AG04449 (cell line): ENCODE data around the gene HEATR5A.
"Not testable (repeated sequence)": the region's sequence is repeated elsewhere in the genome, so short reads cannot be mapped to it uniquely, and the experiment has no call there.

Experiments
- CTCF ChIA-PET: fragments of 350-600 bp; formaldehyde crosslinking; extraction: SDS; loops from one replicate; lab custom pipeline; 2021; ENCODE audit warnings: antibody characterized with exemption; lab: Yijun Ruan, JAX
- POLR2A ChIA-PET: fragments of 400-600, 350-600 bp; formaldehyde crosslinking; extraction: SDS; loops from one replicate; lab custom pipeline; 2020; ENCODE audit warnings: antibody characterized with exemption, inconsistent platforms; lab: Yijun Ruan, JAX
- DNase-seq: peaks from one replicate; pipeline ENCODE4 v3.0.0-alpha.2; 2010; ENCODE audit warnings: low read depth, low spot score
- H3K4me3 ChIP-seq: 2 replicates; pipeline ENCODE4 v1.5.1; 2011; ENCODE audit warnings: low read depth, mild to moderate bottlenecking, control low read depth, low read length
- TF ChIP-seq, protein P1 (sequence below): IDR thresholded peaks from one replicate; pipeline ENCODE4 v1.5.1; 2011; ENCODE audit warnings: mild to moderate bottlenecking, moderate library complexity, low read length, control low read depth, inconsistent platforms; ENCODE audit not compliant: insufficient read depth; ENCODE audit errors: missing control alignments

Gene HEATR5A

GRCh38 chr14:31251028-31251958, 169.1 kb downstream of the HEATR5A start:
- TF ChIP-seq, protein P1, sequence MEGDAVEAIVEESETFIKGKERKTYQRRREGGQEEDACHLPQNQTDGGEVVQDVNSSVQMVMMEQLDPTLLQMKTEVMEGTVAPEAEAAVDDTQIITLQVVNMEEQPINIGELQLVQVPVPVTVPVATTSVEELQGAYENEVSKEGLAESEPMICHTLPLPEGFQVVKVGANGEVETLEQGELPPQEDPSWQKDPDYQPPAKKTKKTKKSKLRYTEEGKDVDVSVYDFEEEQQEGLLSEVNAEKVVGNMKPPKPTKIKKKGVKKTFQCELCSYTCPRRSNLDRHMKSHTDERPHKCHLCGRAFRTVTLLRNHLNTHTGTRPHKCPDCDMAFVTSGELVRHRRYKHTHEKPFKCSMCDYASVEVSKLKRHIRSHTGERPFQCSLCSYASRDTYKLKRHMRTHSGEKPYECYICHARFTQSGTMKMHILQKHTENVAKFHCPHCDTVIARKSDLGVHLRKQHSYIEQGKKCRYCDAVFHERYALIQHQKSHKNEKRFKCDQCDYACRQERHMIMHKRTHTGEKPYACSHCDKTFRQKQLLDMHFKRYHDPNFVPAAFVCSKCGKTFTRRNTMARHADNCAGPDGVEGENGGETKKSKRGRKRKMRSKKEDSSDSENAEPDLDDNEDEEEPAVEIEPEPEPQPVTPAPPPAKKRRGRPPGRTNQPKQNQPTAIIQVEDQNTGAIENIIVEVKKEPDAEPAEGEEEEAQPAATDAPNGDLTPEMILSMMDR = no peak
- ChIA-PET CTCF (interaction anchor here (1.0 kb wide), 1 partner anchor 13 kb away, joined by 3 read pairs; no protein-coding TSS in a partner anchor), POLR2A (no interaction called here)
- DNase-seq = no peak
- H3K4me3 ChIP-seq = no peak overlapping the region

DNA sequence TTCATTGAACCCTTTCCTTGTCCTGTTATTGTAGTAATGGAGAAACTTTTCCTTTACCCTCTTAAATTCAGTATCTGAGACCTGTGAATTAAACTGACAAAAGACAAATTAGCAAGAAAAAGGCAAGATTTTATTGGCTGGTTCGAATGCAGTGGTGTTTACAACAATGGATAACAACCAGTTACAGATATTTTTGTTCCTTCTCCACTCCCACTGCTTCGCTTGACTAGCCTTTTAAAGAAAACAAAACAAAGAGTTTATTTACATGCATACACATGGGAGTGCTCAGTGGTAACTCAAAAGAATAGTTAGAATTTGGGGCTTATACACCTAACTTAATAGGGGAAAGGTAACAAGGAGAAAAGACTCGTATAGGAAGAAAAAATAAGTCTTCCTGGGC, 175.7 kb downstream of the HEATR5A start:
- POLR2A ChIA-PET = no interaction called here
- TF ChIP-seq, protein P1 = no peak

DNA sequence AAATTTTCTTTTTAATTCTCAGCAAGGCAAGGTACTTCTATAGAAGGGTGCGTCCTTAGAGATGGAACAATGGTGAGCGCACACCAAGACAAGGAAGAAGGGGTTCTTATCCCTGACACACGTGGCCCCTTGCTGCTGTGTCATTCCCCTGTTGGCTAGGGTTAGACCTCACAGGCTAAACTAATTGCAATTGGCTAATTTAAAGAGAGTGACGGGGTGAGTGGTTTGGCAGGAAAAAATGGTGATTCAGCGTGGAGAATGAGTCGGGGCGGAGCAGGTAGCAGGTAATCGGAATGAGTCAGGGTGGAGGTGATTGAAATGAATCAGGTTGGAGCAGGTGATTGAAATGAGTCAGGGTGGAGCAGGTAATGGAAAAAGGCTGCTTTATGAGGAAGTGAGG, 176.5 kb downstream of the HEATR5A start:
- POLR2A ChIA-PET = no interaction called here
- DNase-seq = no peak
- no peak overlapping the region for H3K4me3 ChIP-seq
- CTCF ChIA-PET = interaction anchor here (1.1 kb wide), 1 partner anchor 35 kb away, joined by 3 read pairs; no protein-coding TSS in a partner anchor
- TF ChIP-seq, protein P1 = no peak

More for the DNA sequence above, 175.7 kb downstream of the HEATR5A start:
- CTCF ChIA-PET = no interaction called here
- no peak for DNase-seq
- no peak overlapping the region for H3K4me3 ChIP-seq

DNA sequence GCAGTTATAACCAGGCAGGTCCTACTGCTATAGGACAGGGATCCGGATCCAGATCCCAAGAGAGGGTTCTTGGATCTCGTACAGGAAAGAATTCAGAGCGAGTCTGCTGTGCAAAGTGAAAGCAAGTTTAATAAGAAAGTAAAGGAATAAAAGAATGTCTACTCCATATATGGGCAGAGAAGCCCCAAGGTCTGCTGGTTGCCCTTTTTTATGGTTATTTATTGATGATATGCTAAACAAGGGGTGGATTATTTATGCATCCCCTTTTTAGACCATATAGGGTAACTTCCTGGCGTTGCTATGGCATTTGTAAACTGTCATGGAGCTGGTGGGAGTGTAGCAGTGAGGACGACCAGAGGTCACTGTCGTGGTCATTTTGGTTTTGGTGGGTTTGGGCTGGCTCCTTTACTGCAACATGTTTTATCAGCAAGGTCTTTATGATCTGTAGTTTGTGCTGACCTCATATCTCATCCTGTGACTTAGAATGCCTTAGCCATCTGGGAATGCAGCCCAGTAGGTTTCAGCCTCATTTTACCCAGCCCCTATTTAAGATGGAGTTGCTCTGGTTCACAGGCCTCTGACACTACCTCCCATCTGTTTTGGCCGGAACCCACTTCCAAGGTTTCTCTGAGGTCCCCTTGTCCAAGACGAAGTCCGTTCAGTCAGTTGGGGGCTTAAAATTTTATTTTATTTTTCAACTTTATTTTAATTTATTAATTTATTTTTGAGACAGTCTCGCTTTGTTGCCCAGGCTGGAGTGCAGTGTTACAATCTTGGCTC, 178.0 kb downstream of the HEATR5A start:
- CTCF ChIA-PET = interaction anchor here (1.1 to 1.8 kb wide), 2 partner anchors 33 to 34 kb away, joined by 3 to 8 read pairs; partner anchors contain the start of gene HECTD1
- H3K4me3 ChIP-seq, DNase-seq, POLR2A ChIA-PET: not testable (repeated sequence)
